ENCODE measurements around the gene FAM168A. TPM values are rescaled to one million over a fixed set of nuclear protein-coding genes. Genes with fewer than 3 reads are reported as not detected.

The FAM168A gene
- polyA plus RNA-seq, 2 of the 4 experiments (the other 2 are of a cell fraction) = 15.3 to 19.2 TPM

DNA sequence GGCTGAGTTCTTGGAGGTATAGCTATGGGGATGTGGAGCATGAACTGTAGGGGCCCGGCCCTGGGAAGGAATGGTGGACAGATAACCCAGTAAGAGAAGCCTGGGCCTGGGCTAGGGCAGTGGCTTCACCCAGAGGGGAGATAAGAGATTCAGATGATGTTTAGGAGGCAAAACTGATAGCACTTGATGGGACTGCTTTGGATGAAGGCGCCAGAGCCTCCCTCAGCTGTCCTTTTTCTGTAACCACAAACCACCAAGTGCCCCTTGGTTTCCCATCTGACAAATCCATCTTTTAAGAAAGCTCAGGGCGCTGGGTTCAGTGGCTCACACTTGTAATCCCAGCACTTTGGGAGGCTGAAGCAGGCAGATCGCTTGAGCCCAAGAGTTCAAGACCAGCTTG, 198.3 kb downstream of the FAM168A start:
- CTCF ChIA-PET = interaction anchor here (0.7 to 24.4 kb wide), 8 partner anchors 16 to 262 kb away, joined by 3 to 667 read pairs (median 9); partner anchors contain the start of genes ARHGEF17 and RELT
- no peak for FAIRE-seq

DNA sequence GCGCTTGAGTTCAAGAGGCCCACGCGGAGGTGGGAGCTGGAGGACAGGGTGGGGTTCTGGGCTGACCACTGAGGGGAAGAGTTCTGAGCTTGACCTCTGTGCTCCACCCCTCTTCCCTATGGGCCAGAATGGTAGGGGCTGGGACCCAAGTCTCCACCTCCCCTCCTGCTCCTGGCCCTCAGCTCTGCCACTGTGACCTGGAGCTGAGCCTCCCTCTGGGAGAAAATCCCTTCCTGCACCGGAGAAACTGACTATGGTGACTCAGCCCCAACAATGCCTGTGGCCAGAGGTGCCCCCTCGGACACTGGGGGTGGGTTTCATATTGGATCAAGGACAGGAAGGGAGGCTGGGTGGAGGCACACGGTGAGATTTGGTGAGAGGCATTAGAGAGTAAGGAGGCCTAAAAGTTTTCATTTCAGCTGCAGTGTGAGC, 198.7 kb downstream of the FAM168A start:
- POLR2A ChIA-PET = no interaction called here
- CTCF ChIA-PET = interaction anchor here (1.1 to 24.4 kb wide), 8 partner anchors 8 to 263 kb away, joined by 3 to 667 read pairs (median 9); partner anchors contain the start of genes ARHGEF17 and RELT
- WGBS (ENCODE audit: missing lambda C conversion rate) = 82% methylated on average over 6 of the region's 6 CpGs
- Histone ChIP-seq H3K27ac (no peak overlapping the region), H3K9me3 (no peaks in the 10 kb centered on the region), H3K4me3 (no peak overlapping the region), H3K4me1 (no peaks in the 10 kb centered on the region), H3K4me2 (no peak overlapping the region)
- DNase-seq (ENCODE audit: low read depth in 1 of 2, low spot score in 1 of 2) (no peak), FAIRE-seq (no peak), ATAC-seq (no peak)
- no peak for TF ChIP-seq GATA3 (IDR thresholded peaks at IDR 0.05; ENCODE audit: borderline replicate concordance)
- TF ChIP-seq HOXA7 (CRISPR knock-in tag; IDR thresholded peaks at IDR 0.05) = no peak
- no peak for TF ChIP-seq FOSB (CRISPR knock-in tag; IDR thresholded peaks at IDR 0.05)
- TF ChIP-seq TFCP2L1 (CRISPR knock-in tag; IDR thresholded peaks at IDR 0.05) = no peak
- TF ChIP-seq RFX5 (IDR thresholded peaks at IDR 0.05) = no peak
- no peak for TF ChIP-seq RARB (CRISPR knock-in tag; IDR thresholded peaks at IDR 0.05)
- TF ChIP-seq EP300 (IDR thresholded peaks at IDR 0.05) = no peak
- TF ChIP-seq, protein P1, sequence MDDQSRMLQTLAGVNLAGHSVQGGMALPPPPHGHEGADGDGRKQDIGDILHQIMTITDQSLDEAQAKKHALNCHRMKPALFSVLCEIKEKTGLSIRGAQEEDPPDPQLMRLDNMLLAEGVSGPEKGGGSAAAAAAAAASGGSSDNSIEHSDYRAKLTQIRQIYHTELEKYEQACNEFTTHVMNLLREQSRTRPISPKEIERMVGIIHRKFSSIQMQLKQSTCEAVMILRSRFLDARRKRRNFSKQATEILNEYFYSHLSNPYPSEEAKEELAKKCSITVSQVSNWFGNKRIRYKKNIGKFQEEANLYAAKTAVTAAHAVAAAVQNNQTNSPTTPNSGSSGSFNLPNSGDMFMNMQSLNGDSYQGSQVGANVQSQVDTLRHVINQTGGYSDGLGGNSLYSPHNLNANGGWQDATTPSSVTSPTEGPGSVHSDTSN (IDR thresholded peaks at IDR 0.05) = no peak
- TF ChIP-seq NPAS2 (CRISPR knock-in tag; IDR thresholded peaks at IDR 0.05; ENCODE audit: borderline replicate concordance) = no peak
- TF ChIP-seq JUN (IDR thresholded peaks at IDR 0.05) = no peak
- TF ChIP-seq KDM1A (IDR thresholded peaks at IDR 0.05; ENCODE audit: low read depth) = no peak
- no peak for TF ChIP-seq HDAC2 (IDR thresholded peaks at IDR 0.05)
- TF ChIP-seq ZC3H11A (IDR thresholded peaks at IDR 0.05) = no peak

More for the DNA sequence above, 198.3 kb downstream of the FAM168A start:
- no peak for ATAC-seq
- TF ChIP-seq, protein P1 (IDR thresholded peaks at IDR 0.05) = no peak
- no peak for TF ChIP-seq EP300 (IDR thresholded peaks at IDR 0.05)
- TF ChIP-seq, protein P2, sequence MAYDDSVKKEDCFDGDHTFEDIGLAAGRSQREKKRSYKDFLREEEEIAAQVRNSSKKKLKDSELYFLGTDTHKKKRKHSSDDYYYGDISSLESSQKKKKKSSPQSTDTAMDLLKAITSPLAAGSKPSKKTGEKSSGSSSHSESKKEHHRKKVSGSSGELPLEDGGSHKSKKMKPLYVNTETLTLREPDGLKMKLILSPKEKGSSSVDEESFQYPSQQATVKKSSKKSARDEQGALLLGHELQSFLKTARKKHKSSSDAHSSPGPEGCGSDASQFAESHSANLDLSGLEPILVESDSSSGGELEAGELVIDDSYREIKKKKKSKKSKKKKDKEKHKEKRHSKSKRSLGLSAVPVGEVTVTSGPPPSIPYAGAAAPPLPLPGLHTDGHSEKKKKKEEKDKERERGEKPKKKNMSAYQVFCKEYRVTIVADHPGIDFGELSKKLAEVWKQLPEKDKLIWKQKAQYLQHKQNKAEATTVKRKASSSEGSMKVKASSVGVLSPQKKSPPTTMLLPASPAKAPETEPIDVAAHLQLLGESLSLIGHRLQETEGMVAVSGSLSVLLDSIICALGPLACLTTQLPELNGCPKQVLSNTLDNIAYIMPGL (CRISPR knock-in tag; IDR thresholded peaks at IDR 0.05; ENCODE audit: borderline replicate concordance) = no peak
- TF ChIP-seq ZC3H11A (IDR thresholded peaks at IDR 0.05) = no peak
- no peak for TF ChIP-seq BHLHE40 (IDR thresholded peaks at IDR 0.05; ENCODE audit: low read depth, low read length)
- Histone ChIP-seq H3K4me1 (no peaks in the 10 kb centered on the region), H3K27ac (no peak overlapping the region), H3K4me2 (no peak overlapping the region), H3K4me3 (no peak overlapping the region), H3K9me3 (no peaks in the 10 kb centered on the region)
- WGBS (ENCODE audit: missing lambda C conversion rate) = 96% methylated on average over 4 of the region's 4 CpGs
- POLR2A ChIA-PET = no interaction called here
- no peak for DNase-seq (ENCODE audit: low read depth in 1 of 2, low spot score in 1 of 2)

DNA sequence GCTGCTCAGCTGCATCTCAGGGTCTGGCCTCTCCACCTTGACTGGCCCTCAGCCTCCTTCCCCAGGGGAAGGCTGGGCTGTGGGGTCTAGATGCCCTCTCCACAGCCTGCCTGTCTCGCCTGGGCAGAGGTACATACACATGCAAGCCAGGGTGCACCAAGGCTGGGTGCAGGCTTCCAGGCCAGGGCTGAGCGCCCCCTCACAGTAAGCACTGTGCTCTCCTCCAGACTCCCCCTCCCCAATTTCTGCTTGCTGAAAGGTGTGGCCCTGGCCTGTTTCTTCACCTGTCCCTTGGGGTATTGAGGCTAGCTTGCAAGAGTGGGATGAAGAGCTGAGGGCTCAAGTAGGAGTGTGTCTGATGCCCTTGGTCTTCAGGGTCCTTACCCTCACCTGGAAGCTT, 199.2 kb downstream of the FAM168A start:
- FAIRE-seq = no peak
- POLR2A ChIA-PET = no interaction called here
- Histone ChIP-seq H3K9me3 (no peaks in the 10 kb centered on the region), H3K4me1 (no peaks in the 10 kb centered on the region), H3K4me2 (no peak overlapping the region), H3K4me3 (no peak overlapping the region), H3K27ac (no peak overlapping the region)
- DNase-seq (ENCODE audit: low read depth in 1 of 2, low spot score in 1 of 2) = no peak
- CTCF ChIA-PET = interaction anchor here (1.0 to 24.4 kb wide), 8 partner anchors 8 to 263 kb away, joined by 3 to 667 read pairs (median 5); partner anchors contain the start of genes ARHGEF17 and RELT
- no peak for ATAC-seq
- TF ChIP-seq, protein P3, sequence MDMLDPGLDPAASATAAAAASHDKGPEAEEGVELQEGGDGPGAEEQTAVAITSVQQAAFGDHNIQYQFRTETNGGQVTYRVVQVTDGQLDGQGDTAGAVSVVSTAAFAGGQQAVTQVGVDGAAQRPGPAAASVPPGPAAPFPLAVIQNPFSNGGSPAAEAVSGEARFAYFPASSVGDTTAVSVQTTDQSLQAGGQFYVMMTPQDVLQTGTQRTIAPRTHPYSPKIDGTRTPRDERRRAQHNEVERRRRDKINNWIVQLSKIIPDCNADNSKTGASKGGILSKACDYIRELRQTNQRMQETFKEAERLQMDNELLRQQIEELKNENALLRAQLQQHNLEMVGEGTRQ (IDR thresholded peaks at IDR 0.05) = no peak
- TF ChIP-seq TP53 (CRISPR knock-in tag; IDR thresholded peaks at IDR 0.05) = no peak
- no peak for TF ChIP-seq HOXA7 (CRISPR knock-in tag; IDR thresholded peaks at IDR 0.05)
- TF ChIP-seq ZC3H11A (IDR thresholded peaks at IDR 0.05) = no peak
- TF ChIP-seq SMC3 (IDR thresholded peaks at IDR 0.05) = no peak
- TF ChIP-seq, protein P2 (CRISPR knock-in tag; IDR thresholded peaks at IDR 0.05; ENCODE audit: borderline replicate concordance) = no peak
- TF ChIP-seq JUN (IDR thresholded peaks at IDR 0.05) = no peak
- TF ChIP-seq ZNF302 (CRISPR knock-in tag; IDR thresholded peaks at IDR 0.05) = no peak
- TF ChIP-seq, protein P4, sequence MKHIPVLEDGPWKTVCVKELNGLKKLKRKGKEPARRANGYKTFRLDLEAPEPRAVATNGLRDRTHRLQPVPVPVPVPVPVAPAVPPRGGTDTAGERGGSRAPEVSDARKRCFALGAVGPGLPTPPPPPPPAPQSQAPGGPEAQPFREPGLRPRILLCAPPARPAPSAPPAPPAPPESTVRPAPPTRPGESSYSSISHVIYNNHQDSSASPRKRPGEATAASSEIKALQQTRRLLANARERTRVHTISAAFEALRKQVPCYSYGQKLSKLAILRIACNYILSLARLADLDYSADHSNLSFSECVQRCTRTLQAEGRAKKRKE (CRISPR knock-in tag; IDR thresholded peaks at IDR 0.05; ENCODE audit: low read depth) = no peak
- TF ChIP-seq FOXS1 (CRISPR knock-in tag; IDR thresholded peaks at IDR 0.05) = no peak
- TF ChIP-seq, protein P5, sequence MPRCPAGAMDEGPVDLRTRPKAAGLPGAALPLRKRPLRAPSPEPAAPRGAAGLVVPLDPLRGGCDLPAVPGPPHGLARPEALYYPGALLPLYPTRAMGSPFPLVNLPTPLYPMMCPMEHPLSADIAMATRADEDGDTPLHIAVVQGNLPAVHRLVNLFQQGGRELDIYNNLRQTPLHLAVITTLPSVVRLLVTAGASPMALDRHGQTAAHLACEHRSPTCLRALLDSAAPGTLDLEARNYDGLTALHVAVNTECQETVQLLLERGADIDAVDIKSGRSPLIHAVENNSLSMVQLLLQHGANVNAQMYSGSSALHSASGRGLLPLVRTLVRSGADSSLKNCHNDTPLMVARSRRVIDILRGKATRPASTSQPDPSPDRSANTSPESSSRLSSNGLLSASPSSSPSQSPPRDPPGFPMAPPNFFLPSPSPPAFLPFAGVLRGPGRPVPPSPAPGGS (IDR thresholded peaks at IDR 0.05) = no peak
- no peak for TF ChIP-seq PHF8 (IDR thresholded peaks at IDR 0.05; ENCODE audit: borderline replicate concordance, low read depth)
- 94% methylated on average over 2 of the region's 2 CpGs for WGBS (ENCODE audit: missing lambda C conversion rate)

Measured in A549 (cell line).